Fibroblast of skin of right biceps (primary cell): ENCODE data around the gene SLC39A2.
"Not testable (repeated sequence)": the region's sequence is repeated elsewhere in the genome, so short reads cannot be mapped to it uniquely, and the experiment has no call there.

Source experiments
- DNase-seq: peaks from one replicate; pipeline ENCODE4 v3.0.0-alpha.2; 2013

Gene SLC39A2, protein sequence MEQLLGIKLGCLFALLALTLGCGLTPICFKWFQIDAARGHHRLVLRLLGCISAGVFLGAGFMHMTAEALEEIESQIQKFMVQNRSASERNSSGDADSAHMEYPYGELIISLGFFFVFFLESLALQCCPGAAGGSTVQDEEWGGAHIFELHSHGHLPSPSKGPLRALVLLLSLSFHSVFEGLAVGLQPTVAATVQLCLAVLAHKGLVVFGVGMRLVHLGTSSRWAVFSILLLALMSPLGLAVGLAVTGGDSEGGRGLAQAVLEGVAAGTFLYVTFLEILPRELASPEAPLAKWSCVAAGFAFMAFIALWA

DNA sequence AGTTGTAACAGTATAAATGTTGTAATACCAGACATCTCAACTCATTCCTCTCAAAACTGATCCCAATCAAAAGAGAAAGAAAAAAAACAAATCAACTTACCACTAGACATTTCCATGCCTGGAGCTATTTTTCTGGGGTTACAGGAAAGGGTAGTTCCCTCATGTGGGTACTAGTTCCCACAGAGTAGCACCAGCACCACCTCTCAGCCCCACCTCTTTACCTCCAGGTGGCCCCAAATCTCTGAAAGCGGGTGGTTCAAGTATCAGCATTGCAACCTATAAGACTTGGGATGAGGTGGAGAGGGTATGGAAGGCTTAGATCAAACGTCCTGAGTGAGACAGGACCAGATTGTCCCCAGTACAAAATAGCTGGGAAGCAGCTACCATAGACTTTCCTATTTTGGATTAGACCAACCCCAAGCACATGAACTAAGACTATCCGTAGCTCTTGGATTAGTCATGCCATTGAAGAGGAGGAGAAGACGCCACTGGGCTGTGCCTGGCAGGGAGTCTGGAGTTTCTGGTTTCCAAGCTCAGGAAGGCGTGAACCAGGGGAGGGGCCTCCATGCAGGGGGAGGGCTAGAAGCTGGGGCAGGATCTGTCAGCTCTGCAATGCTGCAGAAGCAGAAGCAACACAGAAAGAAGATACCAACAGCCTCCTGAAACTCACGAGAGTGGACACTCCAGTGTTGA lies at the start of gene SLC39A2:
Gene SLC39A2, plus strand, starts transcription at position 620 of the 693 bp plus-strand sequence. CDS start 154 bp downstream, outside the sequence.
- DNase-seq = peak; percentile 78

GRCh38 chr14:20954736-20955537 lies 44.2 kb upstream of the SLC39A2 start, which contains the start of gene RNASE2:
Gene RNASE2, plus strand, starts transcription at chr14:20955487. Its CDS starts 285 bp downstream, at chr14:20955772.
- not testable (repeated sequence) for DNase-seq

GRCh38 chr14:20955538-20955873 lies 43.6 kb upstream of the SLC39A2 start:
- not testable (repeated sequence) for DNase-seq

DNA sequence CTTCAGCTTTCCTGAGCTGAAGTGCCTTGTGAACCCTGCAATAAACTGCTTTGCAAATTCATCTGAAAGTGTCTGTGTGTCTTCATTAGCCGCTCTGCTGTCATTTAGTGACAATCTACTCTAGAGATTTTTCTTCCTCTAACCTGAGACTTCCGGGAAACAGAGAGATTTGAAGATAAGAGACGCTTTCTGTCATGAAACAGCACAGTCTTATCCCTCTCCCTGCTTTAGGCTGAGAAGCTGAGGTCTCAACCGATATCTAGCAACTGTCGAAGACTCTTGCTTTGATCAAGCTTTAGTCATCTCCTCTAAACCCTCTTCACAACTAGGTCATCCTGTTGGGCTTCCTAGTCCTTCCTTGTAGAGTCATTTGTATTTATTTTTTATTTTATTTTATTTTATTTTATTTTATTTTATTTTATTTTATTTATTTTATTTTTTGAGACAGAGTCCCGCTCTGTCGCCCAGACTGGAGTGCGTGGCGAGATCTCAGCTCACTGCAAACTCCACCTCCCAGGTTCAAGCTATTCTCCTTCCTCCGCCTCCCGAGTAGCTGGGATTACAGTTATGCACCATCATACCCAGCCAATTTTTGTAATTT lies 42.6 kb upstream of the SLC39A2 start:
- no peak for DNase-seq

DNA sequence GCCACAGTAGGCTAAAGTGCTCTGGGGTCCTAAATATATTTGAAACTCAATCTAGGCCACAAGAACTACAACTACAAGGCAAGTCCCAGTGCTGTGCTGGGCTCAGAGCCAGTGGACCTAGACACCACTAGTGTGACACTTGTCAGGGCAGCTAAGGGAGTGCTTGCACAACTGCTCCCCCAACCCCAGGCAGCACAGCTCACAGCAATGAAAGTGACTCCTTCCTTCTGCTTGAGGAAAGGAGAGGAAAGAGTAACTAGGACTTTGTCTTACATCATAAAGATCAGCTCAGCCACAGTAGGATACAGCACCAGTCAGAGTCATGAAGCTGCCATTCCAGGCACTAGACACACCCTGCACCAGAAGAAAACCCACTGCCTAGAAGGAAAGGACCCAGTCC lies 40.1 kb upstream of the SLC39A2 start:
- DNase-seq = not testable (repeated sequence)

DNA sequence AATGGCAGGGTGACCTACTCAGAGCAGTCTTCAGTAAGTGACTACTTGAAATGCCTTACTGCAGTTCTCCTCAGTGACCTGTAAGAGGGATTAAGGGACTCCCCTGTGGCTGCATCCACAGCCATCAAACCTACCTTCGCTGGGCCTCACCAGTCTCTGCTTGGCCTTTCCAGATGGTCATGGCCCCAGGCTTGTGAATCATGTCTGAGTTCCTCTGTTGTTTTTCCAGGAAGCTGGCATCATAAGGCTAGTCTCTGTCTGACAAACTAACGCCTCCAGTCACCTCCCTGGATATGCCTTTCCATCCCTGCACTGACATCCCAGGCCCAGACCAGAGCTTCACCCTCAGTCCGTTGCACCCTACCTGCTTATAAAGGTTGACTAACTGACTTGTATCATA lies 29.8 kb upstream of the SLC39A2 start:
- no peak for DNase-seq

DNA sequence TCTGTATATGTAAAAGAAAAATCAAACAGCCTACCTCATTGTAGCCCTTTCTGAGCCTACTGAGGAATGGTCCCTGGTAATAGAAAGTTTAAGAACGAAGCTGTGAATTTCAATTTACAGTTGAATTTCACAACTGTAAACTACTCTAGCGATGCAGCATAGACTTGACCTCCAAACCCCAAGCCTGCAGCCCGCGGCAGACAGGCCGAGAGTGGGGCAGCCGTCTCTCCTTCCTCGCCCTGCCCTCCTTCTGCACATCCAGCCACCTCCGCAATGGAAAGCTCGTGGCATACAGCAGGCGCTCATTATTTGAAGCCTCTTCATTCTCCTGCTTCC lies 28.5 kb upstream of the SLC39A2 start:
- no peak for DNase-seq

GRCh38 chr14:20970983-20971704 lies 27.9 kb upstream of the SLC39A2 start:
- DNase-seq = peak; percentile 85

- DNase-seq = no peak
Observed at GRCh38 chr14:20971705-20972021, 27.4 kb upstream of the SLC39A2 start.

DNA sequence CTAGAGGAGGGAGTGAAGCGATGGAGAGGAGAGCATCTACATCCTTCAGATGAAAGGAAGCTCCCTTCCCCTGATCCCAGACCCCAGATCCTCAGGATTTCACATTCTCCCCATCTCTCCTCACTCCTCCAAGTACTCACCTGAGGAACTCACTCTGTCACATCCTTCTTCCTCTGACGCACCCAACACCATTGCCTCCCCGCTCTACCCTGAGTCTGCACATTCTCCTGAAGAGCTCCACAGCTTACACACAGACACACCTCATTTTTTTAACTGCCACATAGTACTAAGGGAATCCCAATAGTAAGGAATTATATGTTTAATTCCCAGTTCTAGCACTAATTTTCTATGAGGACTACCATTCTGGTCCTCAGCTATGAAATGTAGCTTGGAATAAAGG lies 25.6 kb upstream of the SLC39A2 start:
- no peak for DNase-seq

DNA sequence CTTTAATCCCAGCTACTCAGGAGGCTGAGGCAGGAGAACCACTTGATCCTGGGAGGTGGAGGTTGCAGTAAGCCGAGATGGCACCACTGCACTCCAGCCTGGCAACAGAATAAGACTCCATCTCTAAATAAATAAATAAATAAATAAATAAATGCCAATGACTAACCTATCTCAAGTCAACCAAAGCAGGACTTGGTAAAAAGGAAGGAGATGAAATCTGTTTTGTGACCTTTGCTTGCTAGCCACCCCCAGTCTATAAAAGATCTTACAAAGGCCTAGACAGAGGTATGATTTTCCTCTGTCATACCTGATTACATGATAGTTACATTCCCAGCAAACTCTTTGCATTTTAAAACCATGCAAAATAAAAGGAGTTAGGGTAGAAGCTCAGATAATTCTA lies 22.8 kb upstream of the SLC39A2 start:
- DNase-seq = no peak

GRCh38 chr14:20978687-20979086 lies 20.4 kb upstream of the SLC39A2 start:
- no peak for DNase-seq

GRCh38 chr14:20980906-20981305 lies 18.2 kb upstream of the SLC39A2 start:
- no peak for DNase-seq

DNA sequence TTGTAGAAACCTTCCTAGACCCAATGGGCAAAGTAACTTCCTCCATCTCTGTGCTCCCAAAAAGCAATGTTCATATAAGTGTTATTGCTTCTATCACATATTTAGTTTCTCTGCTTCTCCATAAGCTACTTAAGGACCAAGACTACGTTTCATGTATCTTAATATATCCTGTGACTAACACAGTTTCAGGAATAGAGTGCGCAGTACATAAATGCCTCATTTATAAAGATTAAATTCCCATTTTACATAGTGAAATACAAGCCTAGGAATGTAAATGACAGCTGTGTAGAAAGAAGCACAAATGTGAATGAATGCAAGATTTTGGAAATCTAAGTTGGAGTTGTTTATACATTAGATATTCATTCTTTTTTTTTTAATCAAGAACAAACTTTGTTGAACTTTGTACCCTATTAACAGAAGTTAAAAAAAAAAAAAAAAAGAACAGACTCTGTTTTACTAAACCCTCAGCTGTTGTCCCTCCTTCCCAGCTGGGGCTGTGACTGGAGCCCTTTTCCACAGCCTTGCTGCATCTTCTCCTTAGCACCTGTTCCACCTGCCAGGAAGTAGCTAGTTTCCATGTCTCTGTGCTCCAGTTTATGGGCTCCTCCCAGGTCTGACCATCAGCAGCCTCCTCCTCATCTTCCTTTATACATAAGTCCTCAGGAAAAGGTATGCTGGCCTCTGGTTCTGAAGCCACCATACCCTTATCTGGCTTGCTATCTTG lies 16.3 kb upstream of the SLC39A2 start:
- DNase-seq = no peak

GRCh38 chr14:20985650-20986049 lies 13.4 kb upstream of the SLC39A2 start:
- DNase-seq = not testable (repeated sequence)

DNA sequence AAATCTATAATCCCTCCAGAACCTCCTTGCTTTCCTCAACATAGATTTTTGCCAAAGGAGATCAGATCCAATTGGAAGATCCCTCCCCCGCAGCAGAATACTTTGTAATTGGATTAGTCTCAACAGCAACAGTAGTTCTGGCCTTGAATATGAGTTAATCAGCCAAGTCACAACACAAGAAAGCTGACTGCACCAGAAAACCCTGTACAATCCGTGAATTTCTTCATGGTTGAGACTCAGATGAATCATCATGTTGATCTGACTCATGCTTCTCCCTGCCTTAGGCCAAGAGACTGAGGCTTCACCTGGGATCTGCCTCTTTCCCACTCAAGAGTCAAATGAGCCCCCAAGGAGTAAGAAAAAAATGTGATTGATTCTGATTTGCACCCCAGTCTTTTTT lies 12.3 kb upstream of the SLC39A2 start:
- peak; percentile 95 for DNase-seq

- DNase-seq = no peak
Observed at GRCh38 chr14:20988717-20989470, 10.2 kb upstream of the SLC39A2 start.

GRCh38 chr14:20989471-20989786 lies 9.7 kb upstream of the SLC39A2 start:
- DNase-seq = no peak

GRCh38 chr14:20989787-20990600 lies 9.1 kb upstream of the SLC39A2 start, which contains the start of gene METTL17:
Gene METTL17, plus strand, starts transcription at chr14:20989980. Its CDS starts 23 bp downstream, at chr14:20990003.
- DNase-seq = peak; percentile 98

- no peak for DNase-seq
Observed at GRCh38 chr14:20996521-20996920, 2.6 kb upstream of the SLC39A2 start.
